GM18873 (cell line): ENCODE data around the gene ADGRD2.

Source experiments
- ATAC-seq: cut with Tn5 transposase; IDR thresholded peaks from one replicate; pipeline ENCODE4 v1.9.1; 2021; ENCODE audit warnings: mild to moderate bottlenecking, moderate library complexity, moderate number of reproducible peaks; ENCODE audit not compliant: unreplicated experiment, low FRiP score

ADGRD2 gene

DNA sequence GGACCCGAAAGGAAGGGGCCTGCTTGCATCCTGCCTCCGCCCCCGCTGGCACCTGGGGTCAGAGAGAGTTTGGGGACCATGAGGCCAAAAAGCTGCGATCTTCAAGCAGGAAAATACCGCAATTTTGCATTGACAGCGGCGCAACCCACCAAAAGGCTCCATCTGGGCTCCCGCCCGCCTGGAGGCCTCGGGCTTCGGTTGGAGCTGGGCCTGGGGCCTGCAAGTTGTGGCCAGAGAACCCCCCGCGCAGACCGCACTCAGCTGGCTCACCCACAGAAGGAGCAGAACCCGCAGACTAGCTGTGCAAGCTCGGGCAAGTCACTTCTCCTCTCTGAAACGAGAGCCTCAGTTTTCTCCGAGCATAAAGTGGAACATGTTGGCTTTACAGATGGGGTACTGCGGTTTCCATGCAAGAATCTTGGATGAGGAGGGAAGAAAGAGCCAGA, 55.7 kb downstream of the ADGRD2 start:
- ATAC-seq, result no peak

DNA sequence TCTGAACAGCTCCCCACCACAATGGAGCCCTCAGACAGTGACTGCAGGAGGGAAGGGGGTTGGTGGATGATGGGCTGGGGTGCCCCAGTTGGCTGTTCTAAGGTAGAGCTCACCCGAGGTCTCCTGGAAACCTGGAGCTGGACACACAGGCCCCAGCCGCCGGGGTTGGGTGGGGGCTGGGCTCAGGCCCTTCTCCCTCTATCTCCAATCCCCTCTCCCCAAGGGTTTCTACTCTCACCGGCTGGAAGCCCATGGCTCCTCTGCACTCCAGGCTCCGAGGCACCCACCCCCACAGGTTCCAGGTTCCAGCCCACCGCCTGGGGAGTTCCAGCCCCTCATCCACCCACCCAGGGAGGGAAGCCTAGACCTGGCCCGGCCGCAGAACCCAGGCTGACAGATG, 56.2 kb downstream of the ADGRD2 start:
- no peak for ATAC-seq

DNA sequence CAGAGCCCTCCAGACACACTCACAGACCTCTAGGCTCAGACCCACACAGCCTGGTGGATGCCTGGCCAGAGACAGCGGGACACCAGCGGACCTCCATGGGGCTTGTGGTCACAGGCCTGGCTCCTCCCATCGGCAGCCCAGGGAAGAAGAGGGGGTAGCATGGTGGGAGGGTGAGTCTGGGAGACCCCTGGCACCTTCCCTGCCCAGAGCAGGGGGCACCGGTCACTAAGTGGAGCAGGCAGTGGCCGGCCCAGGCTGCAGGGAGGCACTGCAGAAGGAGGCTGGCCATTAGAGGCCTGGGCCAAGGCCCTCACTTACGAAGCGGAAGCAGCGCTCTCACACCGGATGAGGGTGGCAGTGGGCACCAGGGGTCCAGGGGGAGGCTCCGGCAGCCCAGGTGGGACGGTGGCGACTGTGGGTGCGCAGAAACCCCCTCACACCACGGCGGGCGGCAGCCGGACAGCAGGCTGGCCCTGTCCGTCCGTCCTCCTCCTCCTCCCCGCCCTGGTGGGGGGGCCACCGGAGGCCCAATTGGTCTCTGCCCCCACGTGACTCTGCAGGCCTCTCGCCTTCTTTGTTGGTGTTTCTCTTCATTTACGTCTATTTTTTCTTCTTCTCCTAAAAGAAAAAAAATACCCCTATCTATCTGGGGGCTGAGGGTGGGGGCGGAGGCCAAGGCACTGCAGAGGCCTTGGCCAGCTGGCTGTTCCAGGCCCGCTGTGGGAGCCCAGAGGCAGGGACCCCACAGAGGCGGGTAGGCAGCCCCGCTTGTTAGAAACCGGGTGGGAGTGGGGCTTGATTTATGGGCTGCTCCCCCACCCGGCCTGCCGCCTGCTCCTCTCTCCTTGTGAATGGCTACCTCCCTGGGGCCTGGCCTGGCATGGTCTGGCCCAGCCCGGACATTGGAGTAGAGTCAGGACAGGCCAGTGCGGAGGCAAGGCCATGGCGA, 57.0 kb downstream of the ADGRD2 start, which contains the start of gene NR5A1:
Gene NR5A1, minus strand, starts transcription at position 469 of the 949 bp plus-strand sequence. CDS start 4,004 bp downstream, outside the sequence.
- no peak for ATAC-seq

DNA sequence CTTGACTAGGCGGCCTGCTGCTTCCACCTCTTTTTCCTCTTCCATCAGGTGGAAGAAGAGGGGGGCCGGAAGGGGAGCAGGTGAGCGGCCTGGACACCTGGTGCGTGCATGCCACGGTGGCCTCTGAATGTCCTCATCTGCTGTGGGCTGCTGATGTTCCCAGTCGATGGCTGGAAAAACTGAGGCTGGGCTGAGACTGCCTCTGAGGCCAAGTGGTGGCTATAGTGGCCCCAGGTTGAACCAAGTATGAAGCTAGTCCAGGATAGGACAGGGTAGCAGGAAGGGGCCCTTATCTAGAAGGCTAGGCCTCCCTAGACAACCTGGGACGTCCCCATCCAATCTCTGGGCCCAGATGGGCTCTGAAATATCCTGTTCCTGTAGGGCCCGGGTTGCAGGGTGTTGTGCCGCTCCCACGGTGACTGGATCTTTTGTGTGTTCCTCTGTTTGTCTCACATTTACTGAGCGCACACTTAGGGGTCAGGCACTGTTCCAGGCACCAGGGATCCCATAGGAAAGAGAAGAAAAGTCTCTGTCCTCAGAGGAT, 57.7 kb downstream of the ADGRD2 start:
- no peak for ATAC-seq

DNA sequence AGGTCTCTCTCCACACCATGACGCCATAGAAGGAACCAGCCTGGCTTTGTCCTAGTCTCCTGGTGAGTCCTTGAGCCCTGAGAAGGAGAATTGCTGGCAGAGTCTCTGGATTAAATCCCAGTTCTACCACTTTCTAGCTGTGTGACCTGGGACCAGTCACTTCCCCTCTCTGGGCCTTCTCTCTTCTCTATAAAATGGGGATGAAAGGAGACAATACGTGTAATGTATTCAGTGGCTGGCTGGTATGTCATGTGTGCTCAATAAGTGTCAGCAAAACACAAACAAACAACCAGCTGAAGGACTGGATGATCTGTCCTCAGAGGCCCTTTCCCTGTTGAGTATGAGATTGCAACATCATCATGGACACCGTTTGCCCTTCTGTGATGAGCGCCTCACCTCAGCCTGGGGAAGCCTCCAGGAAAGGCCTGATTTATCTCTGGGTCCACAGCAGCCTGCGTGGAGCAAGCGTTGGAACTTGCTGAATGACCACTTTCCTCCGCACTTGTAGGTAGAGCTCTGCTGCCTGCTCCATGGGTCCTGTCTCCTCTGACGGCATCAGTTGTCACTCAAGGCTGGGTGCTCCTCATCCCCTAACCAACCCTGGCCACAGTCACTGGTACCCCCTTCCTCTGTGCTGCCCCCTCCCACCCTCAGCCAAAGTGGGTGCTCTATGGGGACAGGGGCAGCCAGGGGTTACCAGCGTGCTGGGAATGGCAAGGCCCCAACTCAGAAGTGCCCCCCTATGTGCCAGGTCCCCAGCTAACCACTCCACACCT, 60.6 kb downstream of the ADGRD2 start:
- no peak for ATAC-seq

DNA sequence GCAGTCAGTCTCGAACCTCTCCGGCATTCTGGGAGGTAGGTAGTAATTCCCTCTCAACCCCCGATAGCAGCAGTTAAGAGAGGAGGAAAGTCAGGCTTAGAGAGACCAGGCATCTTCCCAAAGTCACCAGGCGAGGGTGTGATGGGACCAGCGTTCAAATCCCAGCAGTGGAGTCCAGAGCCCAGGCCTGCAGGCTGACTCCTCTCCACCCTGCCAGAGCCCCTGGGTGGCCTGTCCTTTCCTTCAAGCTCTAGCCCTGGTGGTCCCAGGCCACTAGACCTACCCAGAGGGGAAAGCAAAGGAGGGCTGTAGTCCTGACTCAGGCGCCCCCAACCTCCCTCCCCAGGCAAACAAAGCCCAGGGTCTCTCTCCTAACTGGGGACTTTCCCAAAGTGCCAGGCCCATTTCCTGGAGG, 61.2 kb downstream of the ADGRD2 start:
- no peak for ATAC-seq

DNA sequence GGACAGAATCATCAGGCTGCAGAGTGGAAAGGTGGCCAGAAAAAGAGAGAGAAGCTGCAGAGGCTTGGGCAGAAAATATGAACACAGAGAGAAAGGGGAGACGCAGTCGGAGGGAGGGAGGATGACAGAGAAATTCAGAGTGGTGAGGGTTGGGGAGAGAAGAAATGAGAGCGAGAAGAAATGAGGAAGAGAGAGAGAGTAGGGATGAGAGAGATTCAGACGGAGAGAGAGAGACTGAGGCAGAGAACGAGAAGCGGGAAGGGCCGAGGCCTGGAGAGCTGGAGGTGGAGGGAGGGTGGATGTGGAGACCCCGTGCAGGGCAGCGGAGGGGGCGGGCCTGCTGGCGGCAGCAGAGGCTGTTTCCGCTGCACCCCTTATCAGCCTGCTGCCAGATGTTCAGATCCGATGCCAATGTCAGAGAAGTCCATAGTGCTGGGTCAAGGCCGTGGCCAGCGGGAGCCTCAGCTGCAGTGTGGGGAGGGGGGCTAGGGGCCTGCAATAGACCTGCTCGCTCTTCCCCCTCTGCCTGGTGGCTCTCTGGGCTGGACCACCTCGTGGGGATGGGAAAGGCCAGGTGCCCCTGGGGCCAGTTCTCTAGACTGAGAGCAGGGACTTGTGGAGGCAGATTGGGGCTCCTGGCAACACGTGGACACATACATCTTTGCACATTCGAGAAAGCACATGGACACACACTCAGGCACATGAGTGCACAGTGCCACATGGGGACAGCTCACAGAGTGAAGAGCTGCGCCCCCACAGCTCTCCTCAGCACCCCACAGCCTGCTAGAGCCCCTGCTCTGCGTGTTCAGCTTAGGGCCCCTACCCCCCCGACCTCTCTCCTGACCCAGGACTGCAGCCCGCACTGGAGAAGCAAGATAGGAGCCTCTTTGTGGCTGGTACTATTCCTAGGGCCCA, 61.9 kb downstream of the ADGRD2 start:
- ATAC-seq, result no peak

DNA sequence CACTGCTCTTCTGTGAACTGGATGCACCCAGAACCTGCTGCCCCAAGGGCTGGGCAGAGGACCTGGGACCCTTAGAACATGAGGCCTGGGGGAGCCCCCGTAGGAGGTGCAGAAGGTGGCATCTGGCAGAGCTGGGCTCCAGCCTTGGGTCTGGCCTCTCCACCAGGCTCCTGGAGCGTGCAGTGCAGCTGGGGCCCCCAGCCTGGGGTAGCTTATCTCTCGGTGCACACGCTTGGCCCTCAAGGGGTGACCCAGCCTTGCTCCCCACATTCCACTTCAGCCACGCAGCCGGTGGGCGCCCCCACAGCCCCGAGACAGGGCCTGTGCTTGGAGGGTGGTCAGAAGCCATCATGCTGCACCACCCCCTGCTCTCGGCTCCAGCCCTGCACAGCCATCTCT, 62.6 kb downstream of the ADGRD2 start:
- no peak for ATAC-seq

DNA sequence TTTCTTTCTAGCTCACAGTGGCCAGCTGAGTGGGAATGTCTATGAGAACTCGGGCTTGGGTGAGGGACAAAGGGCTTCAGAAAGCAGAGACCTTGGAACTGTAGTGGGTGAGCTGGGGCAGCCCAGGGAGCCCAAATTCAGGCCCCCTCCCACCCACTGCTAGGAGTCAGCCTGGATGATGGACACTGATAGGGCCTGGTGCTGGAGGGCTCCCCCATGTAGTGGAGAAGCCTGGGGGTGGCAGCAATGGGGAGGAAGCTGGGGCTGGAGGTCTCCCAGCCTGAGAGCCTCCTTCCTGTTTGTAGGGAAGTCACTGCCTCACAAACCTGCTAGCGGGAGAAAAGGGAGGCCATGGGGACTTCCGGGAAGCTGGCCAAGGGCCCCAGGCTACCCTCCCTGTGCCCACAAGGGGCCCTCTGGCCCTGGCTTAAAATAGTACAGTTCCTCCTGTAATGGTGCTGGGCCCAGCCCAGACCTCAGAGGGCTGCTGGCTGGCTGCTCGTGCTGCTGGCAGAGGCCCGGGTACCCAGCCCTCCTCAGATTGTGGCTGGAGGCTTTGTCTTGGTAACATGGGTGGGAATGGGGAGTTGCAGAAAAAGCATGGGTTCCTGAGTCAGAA, 63.2 kb downstream of the ADGRD2 start:
- no peak for ATAC-seq

DNA sequence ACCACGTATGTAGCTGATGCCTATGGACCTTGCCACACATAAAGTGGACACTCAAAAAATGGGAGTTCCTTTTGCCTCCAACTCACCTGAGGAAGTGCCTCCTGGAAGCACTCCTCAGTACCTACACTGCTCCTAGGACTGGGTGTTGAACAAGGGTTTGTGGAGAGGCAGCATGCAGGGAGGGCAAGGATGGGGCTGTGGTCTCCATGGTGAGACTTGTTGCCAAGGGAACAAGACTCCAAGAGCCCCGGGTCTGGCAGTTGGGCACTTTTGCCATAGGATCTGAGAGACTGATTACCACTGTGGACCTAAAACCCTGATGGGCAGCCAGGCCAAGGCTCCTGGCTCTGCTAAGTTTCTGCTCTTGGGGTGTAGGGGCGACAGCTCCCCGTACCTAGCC, 63.9 kb downstream of the ADGRD2 start:
- ATAC-seq, result no peak

DNA sequence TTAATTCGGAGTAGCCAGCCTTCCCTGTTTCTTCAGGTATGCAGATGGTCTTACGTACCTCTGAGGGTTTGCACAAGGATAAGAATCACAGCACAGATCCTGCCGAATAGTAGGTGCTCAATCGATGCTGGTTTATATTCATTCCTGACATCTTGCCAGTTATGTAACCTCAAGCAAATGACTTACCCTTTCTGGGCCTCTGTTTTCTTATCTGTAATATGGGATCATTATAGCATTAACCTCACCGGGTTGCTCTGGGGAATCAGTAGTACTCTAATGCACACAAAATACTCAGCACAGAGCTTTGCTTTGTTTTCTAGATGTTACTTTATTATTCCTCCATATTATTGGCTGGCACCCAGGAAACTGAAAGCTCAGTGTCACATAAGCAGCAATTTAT, 64.6 kb downstream of the ADGRD2 start:
- no peak for ATAC-seq

DNA sequence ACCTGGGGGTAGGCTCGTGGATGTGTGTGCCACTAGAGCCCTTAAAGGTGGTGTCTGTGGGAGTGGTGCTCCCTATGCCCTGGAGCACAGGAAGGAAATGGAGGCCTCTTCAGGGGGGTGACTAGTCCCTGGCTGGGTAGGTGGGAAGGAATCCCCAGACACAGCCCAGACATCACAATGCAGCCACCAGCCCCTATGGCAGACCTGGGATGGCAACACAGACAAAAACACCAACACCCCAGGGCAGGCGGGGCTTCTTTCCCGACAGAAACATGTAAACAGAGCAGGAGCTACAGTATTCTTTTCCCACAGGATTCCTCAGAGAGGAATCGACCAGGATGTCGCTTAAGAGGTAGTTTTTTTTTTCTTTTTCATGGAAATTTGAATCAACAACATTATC, 67.3 kb downstream of the ADGRD2 start:
- no peak for ATAC-seq

DNA sequence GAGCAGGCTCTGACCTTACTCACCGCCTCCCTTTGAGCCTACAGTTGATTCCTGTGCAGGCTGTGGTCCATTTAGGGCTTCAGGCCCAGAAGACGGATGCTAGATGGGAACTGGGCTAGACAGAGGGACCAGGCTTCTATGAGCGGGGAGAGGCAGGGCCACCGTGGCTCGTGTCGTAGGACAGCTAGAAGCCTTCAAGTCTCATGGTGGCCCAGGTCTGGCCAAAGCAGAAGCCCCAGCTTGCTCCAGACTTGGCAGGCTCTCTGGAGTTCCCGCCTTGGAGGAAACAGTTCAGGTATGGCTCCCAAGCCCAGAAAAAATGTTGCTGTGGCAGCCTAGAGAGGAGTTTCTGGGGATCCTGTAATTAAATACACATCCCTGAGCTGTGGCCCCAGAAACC, 67.9 kb downstream of the ADGRD2 start:
- no peak for ATAC-seq

DNA sequence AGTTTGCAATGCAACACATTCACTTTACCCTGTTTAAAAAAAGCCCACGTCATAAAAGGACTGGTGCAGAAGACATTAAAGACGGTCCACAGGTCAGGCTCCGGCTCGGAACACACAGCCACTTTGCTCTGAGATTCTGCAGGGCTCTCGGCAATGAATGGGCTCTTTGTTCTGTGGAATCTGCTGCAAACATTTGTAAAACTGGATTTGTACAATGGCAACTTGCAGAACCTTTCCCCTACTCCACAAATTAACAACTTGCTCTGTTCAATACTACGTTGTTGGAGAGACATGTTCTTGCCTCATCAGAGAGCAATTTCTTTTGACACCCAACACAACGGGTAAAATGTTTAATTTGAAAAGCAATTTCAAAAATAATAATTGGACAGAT, 70.0 kb downstream of the ADGRD2 start:
- no peak for ATAC-seq

DNA sequence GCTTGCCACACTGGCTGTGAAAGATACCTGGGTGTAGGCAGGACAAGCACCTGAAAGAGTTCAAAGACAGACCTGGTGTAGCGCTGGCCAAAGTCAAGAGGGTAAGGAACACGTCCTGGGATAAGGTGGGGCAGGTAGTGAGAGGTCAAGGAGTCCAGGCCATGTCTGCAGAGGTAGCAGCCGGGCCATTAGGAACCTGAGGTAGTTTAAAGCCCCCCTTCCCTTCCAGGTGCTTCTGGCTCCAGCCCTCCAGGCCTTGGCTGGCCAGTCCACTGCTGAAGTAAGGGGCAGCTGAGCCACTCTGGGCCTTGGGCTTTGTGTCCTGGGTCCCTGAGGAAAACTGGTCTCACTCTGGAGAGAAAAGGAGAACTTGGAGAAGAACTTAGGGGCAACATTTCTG, 70.9 kb downstream of the ADGRD2 start:
- no peak for ATAC-seq

DNA sequence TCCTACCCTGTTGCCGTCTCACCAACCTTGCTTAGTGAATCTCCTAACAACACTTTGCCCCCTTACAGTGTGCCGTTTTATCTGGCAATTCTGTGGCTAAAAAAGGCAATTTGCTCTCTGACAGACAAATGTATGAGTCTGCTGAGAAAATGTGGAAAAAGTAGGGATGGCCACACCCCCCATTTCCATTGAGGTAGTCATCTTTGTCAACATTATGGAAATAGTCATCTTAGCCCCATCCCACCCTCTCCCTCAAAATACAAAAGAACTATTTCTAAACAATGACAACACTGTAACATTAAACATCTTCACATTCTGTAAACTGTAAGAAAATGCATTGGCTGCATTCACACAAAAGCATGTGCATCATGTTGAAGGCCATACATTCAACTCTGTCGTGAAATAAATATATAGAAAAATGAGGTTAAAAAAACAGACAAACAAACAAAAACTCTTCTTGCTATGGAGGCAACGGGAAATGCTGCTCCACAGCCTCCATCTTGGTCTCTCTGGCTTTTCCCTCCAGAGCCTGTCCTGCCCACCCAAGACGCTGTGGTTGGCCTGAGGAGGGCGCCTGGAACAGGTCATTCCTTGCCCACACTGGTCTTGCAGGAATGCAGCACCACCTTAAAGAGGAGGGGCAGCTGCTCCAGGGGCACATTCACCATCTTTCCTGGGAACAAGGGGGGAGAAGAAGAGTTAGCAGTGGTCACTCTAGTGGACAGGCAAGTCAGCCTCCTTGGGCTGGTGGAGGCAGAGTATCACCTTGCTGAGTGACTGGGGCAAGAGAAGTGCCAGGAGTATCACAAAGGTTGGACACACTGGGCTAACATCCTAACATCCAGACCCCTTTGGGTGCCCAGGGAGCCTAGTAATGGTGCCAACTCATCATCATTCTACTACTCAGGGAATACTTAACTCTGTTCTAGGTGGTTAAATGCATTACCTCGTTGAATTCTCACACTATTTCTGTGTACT, 72.2 kb downstream of the ADGRD2 start:
- no peak for ATAC-seq

DNA sequence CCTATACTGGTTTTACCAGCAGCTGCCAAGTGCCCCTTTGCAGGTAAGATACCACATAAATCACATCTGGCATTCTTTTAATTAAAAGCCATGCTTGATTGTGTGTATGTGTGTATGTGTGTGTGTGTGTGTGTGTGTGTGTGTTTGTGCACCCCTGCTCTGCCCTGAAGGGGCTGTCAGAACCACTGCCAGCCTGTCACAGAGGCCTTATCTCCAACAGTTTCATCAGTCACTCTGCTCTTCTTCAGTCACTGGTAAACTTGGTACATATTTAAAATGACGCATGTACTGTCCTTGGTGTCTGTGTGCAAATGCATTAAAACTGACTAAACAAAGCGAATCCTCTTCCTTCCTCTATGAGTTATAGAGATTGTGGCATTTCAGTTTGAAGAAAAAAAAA, 75.9 kb downstream of the ADGRD2 start:
- ATAC-seq, result no peak

DNA sequence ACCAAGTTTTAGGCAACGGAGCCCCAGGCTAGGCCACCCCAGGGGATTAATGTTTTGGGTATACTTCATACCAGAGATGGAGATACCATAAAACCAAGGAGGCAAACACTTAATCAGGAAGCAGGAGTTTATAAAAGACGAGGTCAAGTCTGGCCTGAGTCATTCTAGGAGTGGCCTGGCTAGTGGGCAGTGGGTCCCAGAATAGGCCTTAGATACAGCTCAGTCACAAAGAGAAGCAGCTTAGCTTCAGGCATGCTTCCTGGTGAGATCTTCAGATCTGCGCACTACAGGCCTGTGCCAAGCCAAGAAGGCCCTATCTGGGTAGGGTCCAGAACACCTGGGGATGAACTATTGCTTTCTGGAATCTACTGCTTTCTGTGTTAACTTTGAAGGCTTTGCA, 77.5 kb downstream of the ADGRD2 start:
- no peak for ATAC-seq
